ENCODE data around the gene EPB41L5. TPM values are rescaled to one million over a fixed set of nuclear protein-coding genes. Genes with fewer than 3 reads are reported as not detected.
A peak's percentile ranks its signal among the peaks of the same experiment; 100 is the strongest.
"Not testable (repeated sequence)": the region's sequence is repeated elsewhere in the genome, so short reads cannot be mapped to it uniquely, and the experiment has no call there.

Gene EPB41L5
- total and polyA plus RNA-seq, 5 experiments from 2014 or later, result 3.4 to 12.3 (median 4.4) TPM

- H3K36me3 Mint-ChIP-seq, result peaks cover 9 to 18% (median 9%) of the 10 kb centered on the region in 3 donors
- peaks cover 0 to 9% (median 0%) of the 10 kb centered on the region in 9 donors for H3K9me3 Mint-ChIP-seq
- no peak for DNase-seq
- peaks cover 22 to 34% (median 31%) of the 10 kb centered on the region in 4 donors for H3K4me1 Mint-ChIP-seq
- peak overlapping the region in 7 of 10 donors; percentile 0 to 79 (median 43) for H3K27ac Mint-ChIP-seq
- H3K4me3 Mint-ChIP-seq, result peak overlapping the region in 9 of 10 donors; percentile 55 to 78 (median 72)
- POLR2A ChIA-PET, result interaction anchor here (0.5 to 3.1 kb wide), 3 partner anchors 66 to 119 kb away, joined by 4 to 30 read pairs (median 5); no protein-coding TSS in a partner anchor
- H3K27me3 Mint-ChIP-seq, result no peaks in the 10 kb centered on the region
- ATAC-seq, result no peak
Measured at GRCh38 chr2:120108749-120109148, 95.9 kb downstream of the EPB41L5 start.

- Mint-ChIP-seq H3K4me1 (peaks cover 20 to 34% (median 31%) of the 10 kb centered on the region in 4 donors), H3K36me3 (peaks cover 2 to 11% (median 2%) of the 10 kb centered on the region in 3 donors), H3K27ac (peak overlapping the region; percentile 7 to 92 (median 49)), H3K27me3 (no peaks in the 10 kb centered on the region), H3K4me3 (peak overlapping the region; percentile 55 to 78 (median 72)), H3K9me3 (peaks cover 0 to 9% (median 0%) of the 10 kb centered on the region in 9 donors)
- POLR2A ChIA-PET, result interaction anchor here (1.1 to 3.1 kb wide), 2 partner anchors 65 to 67 kb away, joined by 4 to 30 read pairs; no protein-coding TSS in a partner anchor
- DNase-seq, result peak in 4 of 10 donors; percentile 5 to 65 (median 53)
- peak; percentile 83 to 95 for ATAC-seq
Measured at GRCh38 chr2:120109186-120110061, 96.5 kb downstream of the EPB41L5 start.

- Mint-ChIP-seq H3K9me3 (peaks cover 0 to 9% (median 0%) of the 10 kb centered on the region in 9 donors), H3K27ac (peak overlapping the region in 8 of 10 donors; percentile 0 to 92 (median 42)), H3K27me3 (no peaks in the 10 kb centered on the region), H3K4me3 (peak overlapping the region in 3 of 10 donors; percentile 11 to 55 (median 33)), H3K36me3 (peaks cover 2 to 11% (median 2%) of the 10 kb centered on the region in 3 donors), H3K4me1 (peaks cover 20 to 34% (median 31%) of the 10 kb centered on the region in 4 donors)
- DNase-seq (no peak), ATAC-seq (no peak)
- POLR2A ChIA-PET, result interaction anchor here (3.1 kb wide), 1 partner anchor 66 kb away, joined by 30 read pairs; no protein-coding TSS in a partner anchor
Measured at GRCh38 chr2:120110062-120110362, 97.1 kb downstream of the EPB41L5 start.

DNA sequence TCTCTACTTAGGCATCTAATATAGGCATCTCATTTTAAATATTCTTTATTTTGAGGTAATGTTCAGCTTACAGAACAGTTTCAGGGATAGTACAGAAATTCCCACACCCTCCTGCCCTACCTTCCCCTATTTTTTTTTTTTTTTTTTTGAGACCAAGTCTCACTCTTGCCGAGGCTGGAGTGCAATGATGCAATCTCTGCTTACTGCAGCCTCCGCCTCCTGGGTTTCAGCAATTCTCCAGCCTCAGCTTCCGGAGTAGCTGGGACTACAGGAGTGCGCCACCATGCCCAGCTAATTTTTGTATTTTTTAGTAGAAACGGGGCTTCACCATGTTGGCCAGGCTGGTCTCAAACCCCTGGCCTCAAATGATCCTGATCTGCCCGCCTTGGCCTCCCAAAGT, 97.6 kb downstream of the EPB41L5 start:
- POLR2A ChIA-PET, result interaction anchor here (3.1 kb wide), 1 partner anchor 66 kb away, joined by 30 read pairs; no protein-coding TSS in a partner anchor
- Mint-ChIP-seq H3K4me3 (peak overlapping the region in 2 of 10 donors; percentile 11 to 55), H3K27me3 (no peaks in the 10 kb centered on the region), H3K9me3 (peaks cover 0 to 9% (median 0%) of the 10 kb centered on the region in 9 donors), H3K4me1 (peaks cover 20 to 34% (median 31%) of the 10 kb centered on the region in 4 donors), H3K36me3 (peaks cover 2 to 11% (median 2%) of the 10 kb centered on the region in 3 donors), H3K27ac (peak overlapping the region in 2 of 10 donors; percentile 73 to 79)
- ATAC-seq (no peak), DNase-seq (no peak)

DNA sequence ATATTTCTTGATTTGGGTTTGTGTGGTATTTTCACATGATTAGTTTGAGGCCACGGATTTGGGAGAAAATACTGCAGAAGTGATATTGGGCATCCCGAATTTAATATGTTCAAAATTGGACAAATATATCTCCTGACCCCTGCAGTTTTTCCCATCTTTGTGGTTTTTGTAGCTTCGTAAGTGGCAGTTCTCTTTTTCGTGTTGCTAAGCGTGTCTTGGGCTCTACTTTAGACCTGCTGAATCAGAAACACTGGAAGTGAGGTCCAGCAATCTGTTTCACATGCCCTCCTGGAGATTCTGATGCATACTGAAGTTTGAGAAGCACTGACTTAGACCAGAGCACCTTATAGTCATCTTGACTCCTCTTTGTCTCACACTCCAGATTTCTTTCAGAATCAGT, 98.3 kb downstream of the EPB41L5 start:
- ATAC-seq (no peak), DNase-seq (no peak)
- H3K27me3 Mint-ChIP-seq, result no peaks in the 10 kb centered on the region
- H3K9me3 Mint-ChIP-seq, result peaks cover 0 to 9% (median 0%) of the 10 kb centered on the region in 9 donors
- H3K4me1 Mint-ChIP-seq, result peaks cover 20 to 34% (median 31%) of the 10 kb centered on the region in 4 donors
- peaks cover 0 to 11% (median 2%) of the 10 kb centered on the region in 3 donors for H3K36me3 Mint-ChIP-seq
- POLR2A ChIA-PET, result interaction anchor here (3.1 kb wide), 1 partner anchor 65 kb away, joined by 30 read pairs; no protein-coding TSS in a partner anchor
- peak overlapping the region in 2 of 10 donors; percentile 29 to 61 for H3K27ac Mint-ChIP-seq
- no peak overlapping the region for H3K4me3 Mint-ChIP-seq

GRCh38 chr2:120118018-120118417, 105.1 kb downstream of the EPB41L5 start:
- Mint-ChIP-seq H3K27me3 (no peaks in the 10 kb centered on the region), H3K9me3 (peaks cover 0 to 12% (median 1%) of the 10 kb centered on the region in 9 donors), H3K36me3 (peaks cover 6 to 32% (median 16%) of the 10 kb centered on the region in 3 donors), H3K4me3 (no peak overlapping the region), H3K4me1 (no peaks in the 10 kb centered on the region), H3K27ac (no peak overlapping the region)
- ATAC-seq (no peak), DNase-seq (no peak)
- POLR2A ChIA-PET, result no interaction called here

GRCh38 chr2:120118471-120118870, 105.6 kb downstream of the EPB41L5 start:
- ATAC-seq (no peak), DNase-seq (no peak)
- no peaks in the 10 kb centered on the region for H3K27me3 Mint-ChIP-seq
- no peak overlapping the region for H3K4me3 Mint-ChIP-seq
- H3K36me3 Mint-ChIP-seq, result peaks cover 6 to 35% (median 16%) of the 10 kb centered on the region in 3 donors
- no peaks in the 10 kb centered on the region for H3K4me1 Mint-ChIP-seq
- POLR2A ChIA-PET, result no interaction called here
- H3K27ac Mint-ChIP-seq, result no peak overlapping the region
- peaks cover 0 to 14% (median 1%) of the 10 kb centered on the region in 9 donors for H3K9me3 Mint-ChIP-seq

DNA sequence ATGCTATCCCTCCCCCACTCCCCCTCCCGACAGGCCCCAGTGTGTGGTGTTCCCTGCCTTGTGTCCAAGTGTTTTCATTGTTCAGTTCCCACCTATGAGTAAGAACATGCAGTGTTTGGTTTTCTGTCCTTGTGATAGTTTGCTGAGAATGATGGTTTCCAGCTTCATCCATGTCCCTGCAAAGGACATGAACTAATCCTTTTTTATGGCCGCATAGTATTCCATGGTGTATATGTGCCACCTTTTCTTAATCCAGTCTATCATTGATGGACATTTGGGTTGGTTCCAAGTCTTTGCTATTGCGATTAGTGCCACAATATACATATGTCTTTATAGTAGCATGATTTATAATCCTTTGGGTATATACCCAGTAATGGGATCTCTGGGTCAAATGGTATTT, 108.5 kb downstream of the EPB41L5 start:
- ATAC-seq, H3K27me3 Mint-ChIP-seq, H3K4me3 Mint-ChIP-seq, H3K27ac Mint-ChIP-seq, DNase-seq, POLR2A ChIA-PET, H3K4me1 Mint-ChIP-seq: not testable (repeated sequence)
- H3K36me3 Mint-ChIP-seq, result peaks cover 11 to 44% (median 22%) of the 10 kb centered on the region in 3 donors
- H3K9me3 Mint-ChIP-seq, result peaks cover 0 to 14% (median 1%) of the 10 kb centered on the region in 9 donors

DNA sequence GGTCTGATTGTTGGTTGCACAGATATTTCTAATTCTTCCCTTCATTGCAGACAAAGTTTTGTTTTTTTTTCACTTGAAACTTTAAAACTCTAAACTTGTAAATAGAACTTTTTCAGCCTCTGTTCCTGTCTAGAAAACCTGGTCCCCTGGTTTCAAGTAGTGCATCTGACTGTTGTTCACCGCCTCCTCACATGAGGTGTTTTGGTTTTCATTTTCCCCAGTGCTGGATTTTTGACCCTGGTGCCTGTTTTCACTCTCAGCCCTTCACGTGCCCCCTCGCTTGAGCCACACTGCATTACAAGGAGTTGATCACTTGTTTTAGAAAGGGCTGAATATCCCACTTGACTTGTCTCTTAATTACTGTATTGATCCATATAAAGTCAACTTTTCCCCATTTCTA, 110.2 kb downstream of the EPB41L5 start:
- DNase-seq, result no peak
- H3K9me3 Mint-ChIP-seq, result peaks cover 0 to 14% (median 1%) of the 10 kb centered on the region in 9 donors
- H3K4me1 Mint-ChIP-seq, result no peaks in the 10 kb centered on the region
- H3K27ac Mint-ChIP-seq, result peak overlapping the region in 2 of 10 donors; percentile 75 to 83
- ATAC-seq, result no peak
- POLR2A ChIA-PET, result interaction anchor here (0.7 kb wide), 1 partner anchor 54 kb away, joined by 4 read pairs; no protein-coding TSS in a partner anchor
- peaks cover 0 to 2% (median 0%) of the 10 kb centered on the region in 5 donors for H3K27me3 Mint-ChIP-seq
- H3K36me3 Mint-ChIP-seq, result peaks cover 11 to 41% (median 26%) of the 10 kb centered on the region in 3 donors
- H3K4me3 Mint-ChIP-seq, result no peak overlapping the region

DNA sequence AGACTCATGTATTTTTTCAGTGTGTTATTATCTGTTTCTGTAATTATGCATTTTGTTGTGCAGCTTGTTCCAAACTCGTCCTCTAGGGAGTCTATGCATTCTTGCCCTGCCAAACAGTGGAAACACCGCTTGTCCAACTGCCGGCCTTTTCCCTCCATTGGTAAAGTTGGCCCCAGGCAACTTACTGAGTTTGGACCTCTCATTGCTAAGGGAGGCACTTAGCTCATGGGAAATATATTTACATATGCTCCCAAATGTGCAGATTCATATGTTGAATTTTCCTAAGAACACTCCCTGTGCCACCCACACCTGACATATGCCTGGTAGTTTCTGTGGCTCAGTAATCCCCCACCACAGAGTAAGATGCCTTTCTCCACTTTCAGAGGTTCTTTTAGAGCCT, 112.3 kb downstream of the EPB41L5 start:
- peaks cover 0 to 2% (median 0%) of the 10 kb centered on the region in 5 donors for H3K27me3 Mint-ChIP-seq
- H3K4me3 Mint-ChIP-seq, result no peak overlapping the region
- H3K27ac Mint-ChIP-seq, result no peak overlapping the region
- ATAC-seq (no peak), DNase-seq (no peak)
- peaks cover 9 to 35% (median 27%) of the 10 kb centered on the region in 3 donors for H3K36me3 Mint-ChIP-seq
- no peaks in the 10 kb centered on the region for H3K4me1 Mint-ChIP-seq
- POLR2A ChIA-PET, result no interaction called here
- H3K9me3 Mint-ChIP-seq, result peaks cover 0 to 6% (median 0%) of the 10 kb centered on the region in 9 donors

DNA sequence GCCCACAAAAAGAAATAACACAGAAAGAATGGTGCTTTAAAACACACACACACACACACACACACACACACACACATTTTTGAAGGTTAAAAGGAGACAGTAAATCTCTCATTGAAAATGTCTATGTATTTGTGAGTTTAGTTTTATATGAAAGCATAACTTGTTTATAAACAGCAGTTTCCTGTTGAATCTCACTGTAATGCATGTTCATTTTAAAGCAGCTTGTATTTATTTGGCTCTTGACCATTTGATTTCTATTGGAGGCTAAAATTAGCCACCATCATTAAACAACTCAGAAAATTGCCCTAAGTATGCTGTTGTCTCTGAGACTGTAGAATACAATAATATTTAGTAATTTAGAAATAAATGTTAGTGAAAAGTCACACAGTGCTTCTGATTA, 115.3 kb downstream of the EPB41L5 start:
- no peak for ATAC-seq
- Mint-ChIP-seq H3K4me3 (no peak overlapping the region), H3K4me1 (no peaks in the 10 kb centered on the region), H3K9me3 (peaks cover 0 to 3% (median 0%) of the 10 kb centered on the region in 9 donors), H3K27ac (no peak overlapping the region), H3K27me3 (peaks cover 0 to 2% (median 0%) of the 10 kb centered on the region in 5 donors), H3K36me3 (peaks cover 15 to 53% (median 46%) of the 10 kb centered on the region in 3 donors)
- DNase-seq, result no peak
- POLR2A ChIA-PET, result interaction anchor here (0.6 kb wide), 1 partner anchor 379 kb away, joined by 3 read pairs; no protein-coding TSS in a partner anchor

DNA sequence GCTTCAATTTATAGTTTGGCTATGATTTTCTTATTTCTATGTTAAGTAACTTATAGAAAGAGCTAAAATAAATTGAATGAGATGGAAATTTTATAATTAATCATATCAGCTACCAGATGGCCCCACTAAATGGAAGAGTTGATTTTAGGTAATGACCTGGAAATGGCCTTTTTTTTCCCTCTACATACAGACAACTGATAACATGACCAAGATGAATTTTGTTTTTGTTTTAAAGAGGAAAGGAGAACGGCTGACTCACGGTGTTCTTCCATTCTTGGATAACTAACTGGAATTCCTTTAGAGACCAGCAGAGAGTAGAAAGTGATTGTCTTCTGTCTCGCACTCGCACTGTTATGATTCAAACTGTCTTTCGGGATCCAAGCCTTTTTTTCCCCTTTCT, 119.3 kb downstream of the EPB41L5 start:
- ATAC-seq, result no peak
- Mint-ChIP-seq H3K27me3 (no peaks in the 10 kb centered on the region), H3K4me3 (no peak overlapping the region), H3K27ac (no peak overlapping the region), H3K9me3 (peaks cover 0 to 22% (median 11%) of the 10 kb centered on the region in 9 donors), H3K4me1 (no peaks in the 10 kb centered on the region), H3K36me3 (peaks cover 31 to 62% (median 58%) of the 10 kb centered on the region in 3 donors)
- POLR2A ChIA-PET, result no interaction called here
- DNase-seq, result no peak

All from naive thymus-derived CD8-positive, alpha-beta T cell (primary cell).